ENCODE measurements around the gene TENT4B. TPM values are rescaled to one million over a fixed set of nuclear protein-coding genes. Genes with fewer than 3 reads are reported as not detected.

Gene TENT4B
- total RNA-seq, 1 experiment from 2014 or later = 16.9 TPM

- Histone ChIP-seq H3K4me1 (ENCODE audit: control insufficient read depth in 1 of 2, insufficient read depth in 2 of 2, low read length in 2 of 2) (peaks cover 34 to 45% of the 10 kb centered on the region in 2 experiments), H3K27me3 (ENCODE audit: insufficient read depth, low read length) (no peaks in the 10 kb centered on the region), H3K9ac (ENCODE audit: low read length) (no peak overlapping the region), H4K20me1 (ENCODE audit: insufficient read depth) (no peaks in the 10 kb centered on the region), H3K27ac (ENCODE audit: low read depth, low read length) (no peak overlapping the region), H3K36me3 (ENCODE audit: control insufficient read depth in 1 of 2, insufficient read depth in 2 of 2, low read length in 2 of 2) (no peaks in the 10 kb centered on the region), H3K9me2 (ENCODE audit: insufficient read depth) (no peaks in the 10 kb centered on the region), H2AFZ (ENCODE audit: low read depth, low read length, poor library complexity, severe bottlenecking) (no peak overlapping the region), H3K9me3 (ENCODE audit: control insufficient read depth in 1 of 2, insufficient read depth in 1 of 2, low read depth in 1 of 2, low read length in 2 of 2) (no peaks in the 10 kb centered on the region), H3K4me3 (replicated peaks in 1 of 2; ENCODE audit: low read depth in 1 of 2, low read length in 2 of 2) (no peak overlapping the region), H3K79me2 (ENCODE audit: insufficient read depth, low read length) (0 out of 2 replicates have a peak, but pooled peaks cover 3% of the 10 kb centered on the region), H3K4me2 (ENCODE audit: low read length) (no peak overlapping the region)
- intact Hi-C loops (cut with micrococcal nuclease) = no loop called here
- no TSS peak for BruUV-seq (replicated peaks)
- TF ChIP-seq TCF7L2 (IDR thresholded peaks at IDR 0.05; ENCODE audit: borderline replicate concordance, extremely low read depth, insufficient read depth, insufficient read length) (no peak), REST (IDR thresholded peaks at IDR 0.05; ENCODE audit: low read depth) (no peak), ELF1 (IDR thresholded peaks at IDR 0.05; ENCODE audit: borderline replicate concordance, low read depth) (no peak), ATF3 (IDR thresholded peaks at IDR 0.05) (no peak), JUND (IDR thresholded peaks at IDR 0.05) (no peak), EZH2 (IDR thresholded peaks at IDR 0.05) (no peak), EZH2phosphoT487 (IDR thresholded peaks at IDR 0.05; ENCODE audit: borderline replicate concordance) (no peak), SP1 (IDR thresholded peaks at IDR 0.05; ENCODE audit: low read depth) (no peak), CEBPB (IDR thresholded peaks at IDR 0.05; ENCODE audit: low read depth) (no peak), ZFX (IDR thresholded peaks at IDR 0.05) (no peak), CTCF (IDR thresholded peaks at IDR 0.05 in 2 of 3, conservative IDR thresholded peaks at IDR 0.05 in 1 of 3; ENCODE audit: borderline replicate concordance in 1 of 3, insufficient read depth in 1 of 3, low read depth in 2 of 3, low read length in 2 of 3) (no peak), EGR1 (IDR thresholded peaks at IDR 0.05; ENCODE audit: low read depth) (no peak), YY1 (IDR thresholded peaks at IDR 0.05; ENCODE audit: extremely low read depth, insufficient replicate concordance, low read depth, low read length) (no peak)
- ChIA-PET RAD21 (ENCODE audit: low non-redundant PET in 1 of 2, low total read pairs in 2 of 2, uncharacterized antibody in 2 of 2, unreplicated experiment in 2 of 2) (no interaction called here), CTCF (no interaction called here), POLR2A (no interaction called here)
- DNase-seq (ENCODE audit: low read depth, low spot score) (no peak), ATAC-seq (no peak)
These were observed 110.2 kb downstream of the TENT4B start for GRCh38 chr16:50263060-50263909.

Measured in HCT116 (cell line).